ENCODE results near the gene ZFYVE21. TPM values are rescaled to one million over a fixed set of nuclear protein-coding genes. Genes with fewer than 3 reads are reported as not detected.

The ZFYVE21 gene
- total RNA-seq, 1 experiment from 2014 or later: 49.7 TPM

DNA sequence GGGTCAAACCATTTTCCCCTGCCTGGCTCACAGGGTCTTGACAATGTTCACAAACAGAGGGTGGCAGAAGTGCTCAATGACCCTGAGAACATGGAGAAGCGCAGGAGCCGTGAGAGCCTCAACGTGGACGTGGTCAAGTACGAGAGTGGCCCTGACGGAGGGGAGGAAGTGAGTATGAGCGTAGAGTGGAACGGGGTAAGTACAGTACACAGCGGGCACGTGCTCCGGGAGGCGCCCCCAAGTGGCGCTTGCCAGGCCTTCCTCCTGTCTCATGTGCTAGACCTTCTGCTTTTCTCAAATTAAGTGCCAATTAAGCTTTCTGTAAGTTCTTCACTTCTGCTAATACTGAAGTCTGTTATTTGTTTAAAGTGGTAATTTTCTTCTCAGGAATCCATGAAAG lies 36.3 kb upstream of the ZFYVE21 start:
- Histone ChIP-seq H3K18ac (ENCODE audit: insufficient read length, low read depth, low read length) (no peak overlapping the region), H3K9ac (ENCODE audit: extremely low read depth, insufficient read length, low read length) (no peak overlapping the region), H2AFZ (ENCODE audit: low read length) (no peak overlapping the region), H2BK12ac (ENCODE audit: insufficient read length, low read depth, low read length) (no peak overlapping the region), H2AK5ac (ENCODE audit: insufficient read length, low read length) (no peak overlapping the region), H3K27me3 (ENCODE audit: insufficient read depth, low read length) (no peaks in the 10 kb centered on the region), H3K27ac (ENCODE audit: insufficient read length, low read depth, low read length) (no peak overlapping the region), H3K56ac (ENCODE audit: insufficient read length, low read depth, low read length) (no peak overlapping the region), H3T11ph (ENCODE audit: low read length) (no peak overlapping the region), H3K14ac (ENCODE audit: insufficient read depth, low read length) (no peak overlapping the region), H3K4me2 (ENCODE audit: insufficient read depth, insufficient read length, low read length) (no peak overlapping the region), H2BK5ac (ENCODE audit: insufficient read length, low read length) (no peak overlapping the region), H3K4me1 (ENCODE audit: insufficient read depth, low read length) (no peaks in the 10 kb centered on the region), H4K5ac (ENCODE audit: insufficient read length, low read depth, low read length) (no peak overlapping the region), H3K9me3 (ENCODE audit: control insufficient read depth, low read depth, low read length) (no peaks in the 10 kb centered on the region), H4K20me1 (ENCODE audit: control insufficient read depth, insufficient read depth, insufficient read length) (no peaks in the 10 kb centered on the region), H4K8ac (replicated peaks; ENCODE audit: insufficient read length, low read depth, low read length) (no peak overlapping the region), H3K23me2 (ENCODE audit: insufficient read length, low read depth, low read length, poor library complexity, severe bottlenecking) (no peaks in the 10 kb centered on the region), H3K23ac (ENCODE audit: insufficient read length, low read depth, low read length) (no peak overlapping the region), H2BK20ac (ENCODE audit: low read depth, low read length, poor library complexity, severe bottlenecking) (no peak overlapping the region), H4K91ac (ENCODE audit: insufficient read length, low read depth, low read length) (no peak overlapping the region), H2BK15ac (ENCODE audit: low read depth, low read length) (no peak overlapping the region), H2BK120ac (ENCODE audit: low read depth, low read length, poor library complexity, severe bottlenecking) (no peak overlapping the region), H3K4ac (ENCODE audit: low read depth, low read length) (no peak overlapping the region), H3K79me1 (ENCODE audit: insufficient read depth, low read depth, low read length, poor library complexity, severe bottlenecking) (no peaks in the 10 kb centered on the region), H3K79me2 (ENCODE audit: insufficient read depth, low read length) (no peaks in the 10 kb centered on the region)
- H3K36me3 Mint-ChIP-seq (ENCODE audit: insufficient read depth in 1 of 3, low read depth in 3 of 3): peaks cover 30 to 82% (median 69%) of the 10 kb centered on the region in 3 experiments; a peak in 6 of 7 replicates
- H3K4me3 Mint-ChIP-seq: no peak overlapping the region
- TF ChIP-seq, protein P1, sequence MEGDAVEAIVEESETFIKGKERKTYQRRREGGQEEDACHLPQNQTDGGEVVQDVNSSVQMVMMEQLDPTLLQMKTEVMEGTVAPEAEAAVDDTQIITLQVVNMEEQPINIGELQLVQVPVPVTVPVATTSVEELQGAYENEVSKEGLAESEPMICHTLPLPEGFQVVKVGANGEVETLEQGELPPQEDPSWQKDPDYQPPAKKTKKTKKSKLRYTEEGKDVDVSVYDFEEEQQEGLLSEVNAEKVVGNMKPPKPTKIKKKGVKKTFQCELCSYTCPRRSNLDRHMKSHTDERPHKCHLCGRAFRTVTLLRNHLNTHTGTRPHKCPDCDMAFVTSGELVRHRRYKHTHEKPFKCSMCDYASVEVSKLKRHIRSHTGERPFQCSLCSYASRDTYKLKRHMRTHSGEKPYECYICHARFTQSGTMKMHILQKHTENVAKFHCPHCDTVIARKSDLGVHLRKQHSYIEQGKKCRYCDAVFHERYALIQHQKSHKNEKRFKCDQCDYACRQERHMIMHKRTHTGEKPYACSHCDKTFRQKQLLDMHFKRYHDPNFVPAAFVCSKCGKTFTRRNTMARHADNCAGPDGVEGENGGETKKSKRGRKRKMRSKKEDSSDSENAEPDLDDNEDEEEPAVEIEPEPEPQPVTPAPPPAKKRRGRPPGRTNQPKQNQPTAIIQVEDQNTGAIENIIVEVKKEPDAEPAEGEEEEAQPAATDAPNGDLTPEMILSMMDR (conservative IDR thresholded peaks at IDR 0.05): peak; percentile 73
- H3K27ac Mint-ChIP-seq: peak overlapping the region; percentile 36 to 88 (median 42); a peak in 2 of 7 replicates
- WGBS (ENCODE audit: extremely low coverage, insufficient read length, low lambda C conversion rate): no CpG with 5 or more reads among the region's 13 CpGs
- H3K27me3 Mint-ChIP-seq (ENCODE audit: low read depth): no peaks in the 10 kb centered on the region
- no peaks in the 10 kb centered on the region for H3K4me1 Mint-ChIP-seq
- H3K9me3 Mint-ChIP-seq: no peaks in the 10 kb centered on the region
- peak; percentile 50 for DNase-seq
